ENCODE measurements around the gene PLD1. TPM values are rescaled to one million over a fixed set of nuclear protein-coding genes. Genes with fewer than 3 reads are reported as not detected.

The PLD1 gene
- total and polyA plus RNA-seq, 7 donors, result 0.73 to 6.7 (median 1.9) TPM

- 59 to 69% (median 63%) methylated on average over 6 of the region's 6 CpGs for WGBS, 3 donors
- intact Hi-C loops (cut with DNase I), result no loop called here
- H3K9me3 ChIP-seq, result no peaks in the 10 kb centered on the region
Observed at GRCh38 chr3:171847133-171847532, 36.9 kb upstream of the PLD1 start.

GRCh38 chr3:171846597-171846996 is 36.3 kb upstream of the PLD1 start:
- 78 to 88% (median 80%) methylated on average over 2 of the region's 2 CpGs for WGBS, 3 donors
- no peak overlapping the region for H3K4me3 ChIP-seq
- H3K4me1 ChIP-seq, result no peaks in the 10 kb centered on the region
- no peak for DNase-seq
- no peak for TF ChIP-seq CTCF (IDR thresholded peaks at IDR 0.05)
- no peaks in the 10 kb centered on the region for H3K27me3 ChIP-seq (ENCODE audit: insufficient read depth in 3 of 3, low read length in 2 of 3)
- H3K36me3 ChIP-seq (ENCODE audit: insufficient read depth in 1 of 2, low read depth in 1 of 2), result no peaks in the 10 kb centered on the region
- H3K27ac ChIP-seq, result no peak overlapping the region
- intact Hi-C loops (cut with DNase I), result no loop called here
- ATAC-seq, result no peak
- no peaks in the 10 kb centered on the region for H3K9me3 ChIP-seq

More at GRCh38 chr3:171847133-171847532, 36.9 kb upstream of the PLD1 start:
- DNase-seq (no peak), ATAC-seq (no peak)
- Histone ChIP-seq H3K27me3 (ENCODE audit: insufficient read depth in 3 of 3, low read length in 2 of 3) (no peaks in the 10 kb centered on the region), H3K4me1 (no peaks in the 10 kb centered on the region), H3K27ac (no peak overlapping the region), H3K36me3 (ENCODE audit: insufficient read depth in 1 of 2, low read depth in 1 of 2) (no peaks in the 10 kb centered on the region), H3K4me3 (no peak overlapping the region)
- no peak for TF ChIP-seq CTCF (IDR thresholded peaks at IDR 0.05)

GRCh38 chr3:171845481-171846284 is 35.4 kb upstream of the PLD1 start:
- no peak overlapping the region for H3K27ac ChIP-seq
- no peaks in the 10 kb centered on the region for H3K4me1 ChIP-seq
- intact Hi-C loops (cut with DNase I), result no loop called here
- WGBS, 3 donors, result 81 to 87% (median 84%) methylated on average over 3 of the region's 3 CpGs
- no peak overlapping the region for H3K4me3 ChIP-seq
- no peaks in the 10 kb centered on the region for H3K36me3 ChIP-seq (ENCODE audit: insufficient read depth in 1 of 2, low read depth in 1 of 2)
- no peaks in the 10 kb centered on the region for H3K9me3 ChIP-seq
- H3K27me3 ChIP-seq (ENCODE audit: insufficient read depth in 3 of 3, low read length in 2 of 3), result no peaks in the 10 kb centered on the region
- DNase-seq (no peak), ATAC-seq (no peak)
- TF ChIP-seq CTCF (IDR thresholded peaks at IDR 0.05), result no peak

- no peak for TF ChIP-seq CTCF (IDR thresholded peaks at IDR 0.05)
- Histone ChIP-seq H3K4me1 (no peaks in the 10 kb centered on the region), H3K36me3 (ENCODE audit: insufficient read depth in 1 of 2, low read depth in 1 of 2) (no peaks in the 10 kb centered on the region), H3K27ac (no peak overlapping the region), H3K27me3 (ENCODE audit: insufficient read depth in 3 of 3, low read length in 2 of 3) (no peaks in the 10 kb centered on the region), H3K4me3 (no peak overlapping the region), H3K9me3 (no peaks in the 10 kb centered on the region)
- no peak for ATAC-seq
- no peak for DNase-seq
- WGBS, 3 donors, result 90 to 98% (median 92%) methylated on average over 2 of the region's 2 CpGs
- intact Hi-C loops (cut with DNase I), result no loop called here
Observed at GRCh38 chr3:171844873-171845272, 34.6 kb upstream of the PLD1 start.

All from psoas muscle (tissue), 8 donors.